GM21717 (cell line): Measurements from ENCODE around the gene CARMIL3.
"Not testable (repeated sequence)": the region's sequence is repeated elsewhere in the genome, so short reads cannot be mapped to it uniquely, and the experiment has no call there.

Source experiments
- ATAC-seq: cut with Tn5 transposase; IDR thresholded peaks from one replicate; pipeline ENCODE4 v1.9.1; 2021; ENCODE audit warnings: mild to moderate bottlenecking, moderate library complexity; ENCODE audit not compliant: unreplicated experiment

The CARMIL3 gene

DNA sequence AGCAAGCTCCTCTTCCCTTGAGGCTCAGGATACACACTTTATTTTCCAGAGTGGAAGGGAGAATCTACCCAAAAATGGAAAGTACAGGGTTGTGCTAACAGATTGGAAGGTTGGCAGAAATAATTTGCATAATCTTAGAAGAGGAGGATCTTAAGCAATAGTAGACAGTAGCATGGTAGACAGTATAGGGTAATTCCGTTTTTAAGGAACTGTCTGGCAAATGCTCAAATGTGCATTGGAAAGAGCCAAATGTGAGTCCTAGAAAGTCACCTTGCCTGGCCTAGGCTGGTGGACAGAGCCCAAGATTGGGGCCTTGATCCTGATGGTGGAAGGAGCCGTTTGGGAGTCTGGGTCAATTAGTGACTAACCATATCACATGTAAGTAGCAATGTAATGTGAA, 13.1 kb upstream of the CARMIL3 start:
- no peak for ATAC-seq

DNA sequence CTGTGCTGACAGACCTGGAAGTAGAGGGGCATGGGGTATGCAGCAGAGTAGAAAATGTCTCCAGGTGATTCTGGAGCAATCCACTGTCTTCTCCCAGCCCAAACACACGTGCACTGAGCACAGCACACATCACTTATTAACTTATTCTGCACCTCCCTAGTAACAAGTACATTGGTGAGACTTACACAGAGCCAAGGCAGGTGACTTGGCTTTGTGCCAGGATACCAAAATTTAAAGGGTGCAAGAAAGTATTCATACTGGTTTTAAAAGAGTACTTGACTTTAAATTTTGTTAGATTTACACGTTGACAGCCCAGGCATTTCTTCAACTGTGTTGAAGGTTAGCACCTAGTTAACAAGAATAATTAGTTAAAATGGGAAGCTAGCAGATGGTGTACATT, 11.1 kb upstream of the CARMIL3 start:
- no peak for ATAC-seq

DNA sequence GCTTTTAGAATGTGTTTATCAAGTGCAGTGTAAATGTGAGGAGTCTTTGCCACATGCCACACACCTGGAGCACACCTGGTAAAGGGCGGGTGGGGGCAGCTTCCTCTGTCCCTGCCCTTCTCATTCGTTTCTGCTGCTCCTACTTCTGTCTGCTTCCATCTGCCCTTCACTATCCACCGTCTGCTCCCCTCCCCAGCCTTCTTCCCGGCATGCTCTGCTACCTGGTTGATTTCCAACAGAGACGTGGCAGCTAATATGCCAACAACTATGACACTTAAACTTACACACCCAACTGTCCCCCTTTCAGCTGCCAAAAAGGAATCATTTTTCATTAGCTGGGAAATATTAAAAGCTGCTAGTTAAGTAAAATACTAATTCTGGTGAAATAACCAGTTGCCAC, 9.1 kb upstream of the CARMIL3 start:
- no peak for ATAC-seq

DNA sequence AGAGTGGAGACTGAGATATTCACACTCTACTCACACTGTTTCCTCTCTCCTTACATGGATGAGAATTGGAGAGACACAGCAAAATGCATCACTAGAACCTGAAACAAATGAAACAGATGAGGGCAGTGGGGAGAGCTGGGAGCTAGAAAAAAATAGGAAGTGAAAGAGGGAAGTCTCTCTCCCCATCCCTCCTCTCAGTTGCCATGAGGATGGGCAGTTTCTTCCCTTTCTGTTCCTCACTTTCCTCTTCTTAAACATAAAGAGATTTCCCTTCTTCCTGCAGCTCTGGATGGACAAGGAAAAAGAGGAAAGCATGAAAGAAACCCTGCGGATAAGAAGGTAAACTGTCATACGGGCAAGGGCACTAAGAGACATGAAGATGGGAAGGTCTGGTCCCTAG, 2.8 kb upstream of the CARMIL3 start:
- ATAC-seq, result not testable (repeated sequence)

DNA sequence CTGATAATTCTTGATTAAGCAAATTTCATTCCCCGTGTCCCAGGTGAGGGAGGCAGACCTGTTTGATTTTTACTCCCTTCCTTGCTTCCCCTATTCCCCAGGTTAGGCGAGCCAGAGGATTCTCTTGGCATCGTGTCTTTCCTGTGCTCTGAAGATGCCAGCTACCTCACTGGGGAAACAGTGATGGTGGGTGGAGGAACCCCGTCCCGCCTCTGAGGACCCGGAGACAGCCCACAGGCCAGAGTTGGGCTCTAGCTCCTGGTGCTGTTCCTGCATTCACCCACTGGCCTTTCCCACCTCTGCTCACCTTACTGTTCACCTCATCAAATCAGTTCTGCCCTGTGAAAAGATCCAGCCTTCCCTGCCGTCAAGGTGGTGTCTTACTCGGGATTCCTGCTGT, 1.1 kb upstream of the CARMIL3 start:
- ATAC-seq, result not testable (repeated sequence)

DNA sequence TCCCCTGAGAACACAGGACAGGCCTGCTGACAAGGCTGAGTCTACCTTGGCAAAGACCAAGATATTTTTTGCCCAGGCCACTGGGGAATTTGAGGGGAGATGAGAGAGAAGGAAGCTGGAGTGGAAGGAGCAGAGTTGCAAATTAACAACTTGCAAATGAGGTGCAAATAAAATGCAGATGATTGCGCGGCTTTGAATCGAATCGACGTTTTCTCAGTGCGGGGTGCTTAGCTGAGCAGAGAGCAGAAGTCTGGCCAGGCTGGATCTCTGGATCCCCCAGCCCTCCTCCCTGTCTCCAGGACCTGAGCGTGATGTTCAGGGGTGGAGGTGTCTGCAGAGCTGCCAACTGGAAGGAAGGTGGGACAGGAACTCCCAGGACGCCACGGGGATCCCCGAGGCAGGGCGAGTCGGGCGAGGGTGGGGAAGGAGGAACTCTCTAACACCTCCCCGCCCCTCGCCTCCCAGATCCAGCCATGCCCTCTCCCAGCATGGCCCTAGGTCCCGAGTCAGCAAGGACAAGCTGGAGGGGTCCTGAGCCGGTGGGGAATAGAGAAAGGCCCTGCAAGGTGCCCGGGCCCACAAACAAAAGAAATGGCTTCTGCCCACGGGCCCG, 527 bp upstream of the CARMIL3 start:
- no peak for ATAC-seq

DNA sequence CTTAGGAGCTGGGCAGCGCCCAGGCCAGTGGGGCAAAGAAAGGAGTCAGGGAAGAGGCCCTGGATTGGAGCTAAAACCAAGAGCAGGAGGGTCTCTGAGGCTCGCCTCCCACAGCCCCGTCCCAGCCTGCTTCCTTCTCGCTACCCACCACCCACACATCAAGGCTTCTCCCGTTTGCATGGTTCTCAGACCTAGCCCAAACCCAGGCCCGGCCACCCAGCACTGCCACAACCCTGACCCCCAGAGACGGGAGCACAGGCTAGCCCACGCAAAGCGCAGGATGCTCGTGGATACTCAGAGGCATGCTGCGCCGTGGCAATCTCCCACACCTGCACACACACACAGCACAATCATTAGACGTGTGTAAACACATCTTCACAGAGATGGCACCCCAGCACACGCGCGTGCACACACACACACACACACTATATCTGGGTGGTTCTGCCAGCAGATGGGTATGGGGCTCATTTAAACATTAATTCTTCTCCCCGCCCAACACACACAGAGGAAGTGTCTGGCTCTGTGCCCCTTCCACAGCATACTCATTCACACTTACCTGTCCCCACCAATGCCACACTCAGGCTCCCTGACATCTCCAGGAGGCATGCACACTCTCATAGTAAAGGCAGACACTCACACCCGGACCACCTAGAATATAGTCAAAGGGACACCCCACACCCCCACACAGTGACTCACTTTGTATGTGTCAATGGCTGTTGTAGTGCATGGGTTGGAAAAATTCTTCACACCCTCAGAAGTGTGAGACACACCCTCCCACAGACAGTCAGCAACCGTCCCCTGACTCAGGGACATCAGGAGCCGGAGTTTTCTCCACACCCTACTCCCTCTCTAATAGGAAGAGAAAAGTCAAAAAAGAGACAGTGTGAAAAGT, 1.1 kb downstream of the CARMIL3 start:
- ATAC-seq, result no peak

DNA sequence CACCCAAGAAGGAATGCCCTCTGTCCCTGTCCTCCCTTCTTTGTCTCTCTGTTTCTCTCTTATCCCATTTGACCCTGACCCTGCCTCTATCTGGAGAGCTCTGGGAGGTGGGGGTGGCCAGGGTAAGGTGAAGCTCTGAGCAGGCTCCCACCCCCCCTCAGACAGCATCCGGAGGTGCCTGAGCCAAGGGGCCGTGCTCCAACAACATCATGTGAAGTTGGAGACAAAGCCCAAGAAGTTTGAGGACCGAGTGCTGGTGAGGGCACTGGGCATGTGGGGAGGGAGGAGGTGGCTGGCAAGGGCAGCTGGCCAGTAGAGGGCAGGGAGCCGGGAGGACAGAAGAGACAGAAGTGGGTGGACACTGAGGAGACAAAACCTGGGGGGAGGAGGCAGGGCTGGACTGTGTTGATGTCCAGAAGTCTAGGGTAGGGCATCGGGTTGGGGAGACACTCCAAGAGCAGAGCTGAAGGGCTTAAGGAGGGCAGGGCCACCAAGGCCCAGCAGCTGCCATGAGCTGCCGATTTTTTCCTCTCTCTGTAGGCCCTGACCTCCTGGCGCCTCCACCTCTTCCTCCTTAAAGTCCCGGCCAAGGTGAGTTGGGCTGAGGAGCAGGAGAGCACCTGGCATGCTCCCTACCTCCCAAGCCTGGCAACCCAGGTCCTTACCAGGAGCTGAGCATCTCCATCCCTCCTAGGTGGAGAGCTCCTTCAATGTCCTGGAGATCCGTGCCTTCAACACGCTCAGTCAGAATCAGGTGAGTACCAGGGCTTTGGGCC, 1.9 kb downstream of the CARMIL3 start:
- ATAC-seq, result no peak

DNA sequence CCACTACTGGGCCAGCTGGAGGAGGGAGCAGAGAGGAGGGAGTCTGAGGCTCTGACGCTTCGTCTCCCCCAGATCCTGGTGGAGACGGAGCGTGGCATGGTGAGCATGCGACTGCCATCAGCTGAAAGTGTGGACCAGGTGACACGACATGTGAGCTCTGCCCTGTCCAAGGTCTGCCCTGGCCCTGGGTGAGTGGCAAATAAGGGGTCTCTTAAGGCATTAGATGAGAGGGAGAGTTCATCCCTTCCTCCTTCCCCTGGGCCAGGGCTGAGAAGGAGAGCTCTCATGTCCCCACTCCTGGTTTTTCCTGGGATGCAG, 2.5 kb downstream of the CARMIL3 start:
- no peak for ATAC-seq

DNA sequence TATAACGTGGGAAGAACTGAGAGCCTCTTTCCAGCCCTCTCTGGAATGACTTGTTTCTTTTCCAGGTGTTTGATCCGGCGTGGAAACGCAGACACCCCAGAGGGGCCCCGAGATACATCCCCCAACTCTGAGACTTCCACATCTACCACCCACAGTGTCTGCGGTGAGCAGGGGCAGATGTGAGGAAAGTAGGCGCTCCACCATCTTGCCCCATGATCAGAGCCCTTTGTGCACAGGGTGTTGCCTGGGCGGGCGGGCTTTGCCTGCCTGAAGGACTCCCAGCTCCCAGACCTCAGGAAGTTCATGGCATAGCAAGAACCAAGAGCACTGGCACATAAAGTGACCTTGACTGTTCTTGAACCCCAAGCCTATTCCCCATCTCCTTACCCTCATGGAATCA, 2.8 kb downstream of the CARMIL3 start:
- no peak for ATAC-seq

DNA sequence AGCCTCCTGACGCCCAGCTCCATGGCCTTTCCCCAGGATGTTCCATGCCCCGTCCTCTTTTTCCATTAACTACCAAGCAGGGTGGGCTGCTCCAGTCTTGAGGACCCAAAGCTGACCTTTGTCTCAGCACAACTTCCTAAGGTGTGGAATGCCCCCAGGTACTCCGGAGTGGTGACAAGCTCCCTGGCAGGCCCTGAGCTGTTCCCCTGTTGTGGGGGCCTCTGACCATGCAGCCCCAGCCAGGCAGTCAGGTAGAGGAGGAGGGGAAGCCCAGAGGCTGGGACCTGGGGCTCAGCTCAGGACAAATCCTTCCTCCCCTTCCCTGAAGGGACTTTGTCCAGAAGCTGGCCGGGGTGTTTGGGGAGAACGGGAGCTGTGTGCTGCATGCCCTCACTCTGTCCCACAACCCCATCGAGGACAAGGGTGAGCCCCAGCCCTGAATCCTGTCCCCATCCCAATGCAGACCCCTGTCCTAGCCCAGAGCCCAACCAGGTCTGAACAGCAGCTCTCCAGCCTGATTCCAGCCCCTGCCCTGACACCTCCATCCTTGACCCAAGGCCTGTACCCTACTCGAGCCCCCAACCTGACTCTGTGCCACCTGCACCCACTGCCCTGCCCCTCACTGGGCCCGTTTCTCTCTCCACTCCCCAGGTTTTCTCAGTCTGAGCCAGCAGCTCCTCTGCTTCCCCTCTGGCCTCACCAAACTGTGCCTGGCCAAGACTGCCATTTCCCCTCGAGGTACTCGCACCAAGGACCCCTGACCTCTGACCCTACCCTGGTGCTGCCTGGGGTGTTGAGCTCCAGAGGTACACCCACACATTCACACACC, 4.4 kb downstream of the CARMIL3 start:
- no peak for ATAC-seq

DNA sequence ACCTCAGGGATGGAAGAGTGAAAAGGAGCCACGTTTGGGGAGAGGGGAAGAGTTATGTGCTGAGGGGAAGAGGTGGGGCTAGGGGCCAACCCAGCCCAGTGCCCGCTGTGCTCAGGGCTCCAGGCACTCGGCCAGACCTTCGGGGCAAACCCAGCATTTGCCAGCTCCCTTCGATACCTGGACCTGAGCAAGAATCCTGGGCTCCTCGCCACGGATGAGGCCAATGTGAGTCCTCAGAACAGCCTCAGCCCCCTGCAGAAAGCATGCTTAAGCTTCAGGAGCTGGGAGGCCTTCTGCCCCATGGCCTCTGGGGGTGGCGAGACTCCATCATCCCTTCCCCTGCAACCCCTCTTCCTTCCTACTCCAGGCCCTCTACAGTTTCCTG, 5.0 kb downstream of the CARMIL3 start:
- no peak for ATAC-seq

DNA sequence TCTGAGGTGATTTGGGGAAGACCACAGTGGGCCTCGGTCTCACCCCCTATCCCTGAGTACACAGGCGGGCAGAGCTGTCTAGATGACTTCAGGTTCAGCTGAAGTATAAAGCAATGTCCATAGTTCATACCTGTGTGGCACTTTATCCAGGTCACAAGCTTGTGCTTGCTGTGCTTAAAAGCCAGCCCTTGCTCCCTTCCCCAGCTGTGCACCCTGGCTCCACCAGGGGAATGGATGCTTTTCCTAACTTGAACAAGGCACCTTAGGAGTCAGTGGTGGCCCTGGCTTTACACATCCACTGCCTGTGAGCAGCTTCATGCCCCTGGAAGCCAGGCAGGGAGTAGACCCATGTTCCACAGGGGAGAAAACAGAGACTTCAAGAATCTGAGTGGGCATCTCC, 5.5 kb downstream of the CARMIL3 start:
- ATAC-seq, result no peak

DNA sequence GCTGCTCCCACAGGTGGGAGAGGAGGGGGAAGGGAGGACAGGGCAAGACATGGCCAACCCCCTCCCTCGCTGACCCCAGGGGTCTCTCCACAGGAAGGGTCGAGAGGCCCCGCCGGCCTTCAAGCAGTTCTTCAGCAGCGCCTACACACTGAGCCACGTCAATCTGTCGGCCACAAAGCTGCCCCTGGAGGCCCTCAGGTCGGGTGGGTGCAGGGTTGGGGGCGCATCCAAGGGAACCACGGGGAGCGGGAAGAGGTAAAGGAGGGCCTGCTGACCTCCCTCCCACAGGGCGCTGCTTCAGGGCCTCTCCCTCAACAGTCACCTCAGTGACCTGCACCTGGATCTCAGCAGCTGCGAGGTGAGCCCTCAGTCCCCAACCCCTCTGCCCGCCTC, 6.1 kb downstream of the CARMIL3 start:
- ATAC-seq, result no peak

DNA sequence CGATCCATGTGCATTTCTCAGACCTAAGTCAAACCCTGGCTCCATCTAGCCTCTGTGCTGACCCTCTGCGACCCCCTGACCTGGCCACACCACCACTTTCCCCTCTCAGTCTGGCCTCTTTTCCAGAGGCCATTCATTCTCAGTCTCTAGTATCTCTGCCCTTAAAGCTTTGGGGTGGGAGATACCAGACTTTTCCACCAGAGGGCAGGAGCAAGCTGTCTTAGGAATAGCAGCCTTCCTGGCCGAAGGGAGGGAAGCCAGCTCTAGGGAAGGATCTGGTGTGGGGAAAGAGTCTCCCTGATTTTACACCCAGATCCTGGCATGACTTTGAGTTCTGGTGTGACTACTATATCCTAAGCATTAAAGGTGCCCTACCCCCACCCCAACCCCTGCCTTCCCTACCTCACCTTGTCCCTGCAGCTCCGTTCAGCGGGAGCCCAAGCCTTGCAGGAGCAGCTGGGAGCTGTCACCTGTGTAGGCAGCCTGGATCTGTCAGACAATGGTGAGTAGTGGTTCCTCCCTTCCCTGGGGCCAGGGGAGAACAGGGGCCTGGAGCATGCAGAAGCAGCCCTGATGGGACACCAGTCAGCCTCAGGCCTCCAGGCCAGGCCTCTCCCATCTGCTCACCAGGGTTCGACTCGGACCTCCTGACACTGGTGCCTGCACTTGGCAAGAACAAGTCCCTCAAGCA, 6.6 kb downstream of the CARMIL3 start:
- no peak for ATAC-seq

DNA sequence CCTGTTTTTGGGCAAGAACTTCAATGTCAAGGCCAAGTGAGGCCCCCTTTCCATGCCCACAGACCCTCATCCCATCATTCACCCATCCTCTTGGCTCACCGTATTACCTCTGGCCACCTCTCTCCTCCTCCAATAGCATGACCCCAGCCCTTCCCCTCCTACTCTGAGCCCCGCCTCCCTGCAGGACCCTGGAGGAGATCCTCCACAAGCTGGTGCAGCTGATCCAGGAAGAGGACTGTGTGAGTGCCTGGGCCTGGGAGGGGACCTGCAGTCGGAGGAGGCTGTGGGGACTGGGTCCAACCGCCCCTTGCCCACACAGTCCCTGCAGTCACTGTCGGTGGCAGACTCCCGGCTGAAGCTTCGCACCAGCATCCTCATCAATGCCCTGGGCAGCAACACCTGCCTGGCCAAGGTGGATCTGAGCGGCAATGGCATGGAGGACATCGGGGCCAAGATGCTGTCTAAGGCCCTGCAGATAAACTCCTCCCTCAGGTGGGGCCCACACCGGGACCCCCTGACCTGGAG, 7.2 kb downstream of the CARMIL3 start:
- no peak for ATAC-seq

DNA sequence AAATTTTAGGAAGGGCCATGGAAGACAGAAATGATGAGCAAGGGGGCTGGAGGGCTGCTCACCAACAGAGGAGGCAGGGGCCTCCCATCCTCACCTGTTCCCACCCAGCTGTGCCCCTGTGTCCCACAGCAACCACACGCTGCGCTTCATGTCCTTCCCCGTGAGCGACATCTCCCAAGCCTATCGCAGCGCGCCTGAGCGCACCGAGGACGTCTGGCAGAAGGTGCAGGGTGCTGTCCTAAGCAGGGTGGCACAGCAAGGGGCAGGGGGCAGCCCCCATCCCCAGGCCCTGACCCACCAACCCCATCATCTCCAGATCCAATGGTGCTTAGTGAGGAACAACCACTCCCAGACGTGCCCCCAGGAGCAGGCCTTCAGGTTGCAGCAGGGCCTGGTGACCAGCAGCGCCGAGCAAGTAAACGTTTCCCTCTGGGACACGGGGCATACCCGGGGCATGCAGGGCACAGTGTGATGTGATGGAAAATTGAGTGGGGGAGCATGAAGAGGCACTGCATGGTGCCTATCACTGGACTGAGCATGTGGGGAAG, 8.1 kb downstream of the CARMIL3 start:
- no peak for ATAC-seq

DNA sequence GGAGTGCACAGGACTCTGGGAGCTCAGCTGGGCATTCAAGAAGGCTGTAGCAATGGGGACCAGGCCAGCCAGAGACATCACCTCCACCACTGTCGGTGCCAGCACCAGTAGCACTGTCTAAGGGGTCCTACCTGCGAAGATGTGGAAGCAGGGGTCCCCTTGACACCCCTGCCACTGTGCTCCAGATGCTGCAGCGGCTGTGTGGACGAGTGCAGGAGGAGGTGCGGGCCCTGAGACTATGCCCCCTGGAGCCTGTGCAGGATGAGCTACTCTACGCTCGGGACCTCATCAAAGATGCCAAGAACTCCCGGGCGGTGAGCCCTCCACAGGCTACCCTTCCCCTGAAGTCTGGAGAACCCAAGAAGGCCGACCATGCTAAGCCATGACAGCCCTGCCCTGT, 8.6 kb downstream of the CARMIL3 start:
- no peak for ATAC-seq

DNA sequence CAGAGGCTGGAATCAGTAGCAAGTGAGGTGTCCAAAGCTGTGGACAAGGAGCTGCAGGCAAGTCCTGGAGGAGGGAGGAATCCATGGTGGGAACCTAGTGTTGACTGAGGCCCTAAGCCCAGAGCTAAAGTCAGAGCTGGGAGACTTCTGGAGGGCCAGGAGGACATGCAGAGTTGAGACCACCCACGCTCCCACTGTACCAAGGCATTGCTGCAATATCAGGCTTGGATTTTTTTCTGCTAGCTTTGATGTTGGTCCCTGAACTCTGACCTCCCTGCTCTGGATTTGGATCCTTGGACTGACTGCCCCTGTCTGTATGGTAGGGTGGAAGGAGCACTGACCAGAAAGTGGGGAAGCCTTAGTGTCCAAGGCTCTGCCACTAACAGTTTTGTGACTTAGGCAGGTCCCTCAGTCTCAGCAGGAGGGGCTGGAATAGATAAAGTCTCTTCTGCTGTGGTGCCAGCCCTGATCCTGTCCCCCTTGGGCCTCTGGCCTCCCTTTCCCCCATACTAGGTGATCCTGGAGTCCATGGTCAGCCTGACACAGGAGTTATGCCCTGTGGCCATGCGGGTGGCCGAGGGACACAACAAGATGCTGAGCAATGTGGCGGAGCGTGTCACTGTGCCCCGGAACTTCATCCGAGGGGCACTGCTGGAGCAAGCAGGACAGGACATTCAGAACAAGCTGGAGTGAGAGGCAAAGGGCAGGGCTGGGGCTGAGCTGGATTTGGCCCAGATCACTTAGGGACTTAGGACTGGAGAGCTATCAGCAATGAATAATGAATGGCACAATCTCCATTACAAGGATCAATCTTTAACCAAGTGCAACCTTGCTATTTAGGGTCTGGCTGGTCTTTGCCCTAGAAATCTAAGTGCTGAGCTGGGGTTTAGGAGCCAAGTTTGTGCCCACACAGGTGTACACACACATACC, 9.4 kb downstream of the CARMIL3 start:
- no peak for ATAC-seq
